SH-SY5Y (cell line): ENCODE results near the gene VPS41.

Experiments used
- GATA2 ChIP-seq: IDR thresholded peaks from 2 replicates; pipeline ENCODE4 v1.6.1; 2011; ENCODE audit warnings: mild to moderate bottlenecking, low read depth, low read length
- GATA3 ChIP-seq: IDR thresholded peaks from 2 replicates; pipeline ENCODE4 v1.6.1; 2011; ENCODE audit warnings: low read depth, mild to moderate bottlenecking, low read length, moderate library complexity

DNA sequence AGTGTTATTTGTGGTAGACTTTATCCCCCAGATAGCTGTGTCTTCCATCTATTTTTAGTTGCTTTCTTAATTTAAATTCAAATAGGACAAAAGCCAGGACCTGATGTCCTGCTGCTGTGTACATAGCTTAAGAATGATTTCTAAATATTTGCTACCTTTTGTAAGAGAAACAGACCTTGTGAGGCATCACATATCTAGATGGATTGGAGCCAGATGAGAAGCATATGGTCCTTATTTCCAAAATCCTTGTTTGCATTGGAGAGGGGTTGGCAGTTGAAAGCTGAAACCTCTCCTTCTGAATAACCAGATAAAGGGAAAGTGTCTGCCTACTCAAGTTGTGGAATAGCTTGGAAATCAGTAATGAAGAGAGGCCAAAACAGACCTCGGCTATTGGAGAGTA, 227.1 kb downstream of the VPS41 start:
- TF ChIP-seq GATA2 (no peak), GATA3 (no peak)
